Left renal cortex interstitium (tissue), 4 donors: ENCODE data around the gene CARS2. TPM values are rescaled to one million over a fixed set of nuclear protein-coding genes. Genes with fewer than 3 reads are reported as not detected.
"Not testable (repeated sequence)": the region's sequence is repeated elsewhere in the genome, so short reads cannot be mapped to it uniquely, and the experiment has no call there.

ENCODE experiments used
- DNase-seq, 4 donors: peaks; one replicate each; pipeline ENCODE4 v3.0.0-alpha.2; 2013; ENCODE audit warnings: low read depth in 4 of 4, low spot score in 2 of 4, missing footprints in 1 of 4
- polyA plus RNA-seq, 4 donors: library from polyadenylated mRNA; unstranded; fragments of 120-200 nt; gene quantifications; one replicate each; pipeline ENCODE4 v1.2.1, GENCODE V29; 2013; ENCODE audit not compliant: insufficient read length in 4 of 4

Gene CARS2, protein sequence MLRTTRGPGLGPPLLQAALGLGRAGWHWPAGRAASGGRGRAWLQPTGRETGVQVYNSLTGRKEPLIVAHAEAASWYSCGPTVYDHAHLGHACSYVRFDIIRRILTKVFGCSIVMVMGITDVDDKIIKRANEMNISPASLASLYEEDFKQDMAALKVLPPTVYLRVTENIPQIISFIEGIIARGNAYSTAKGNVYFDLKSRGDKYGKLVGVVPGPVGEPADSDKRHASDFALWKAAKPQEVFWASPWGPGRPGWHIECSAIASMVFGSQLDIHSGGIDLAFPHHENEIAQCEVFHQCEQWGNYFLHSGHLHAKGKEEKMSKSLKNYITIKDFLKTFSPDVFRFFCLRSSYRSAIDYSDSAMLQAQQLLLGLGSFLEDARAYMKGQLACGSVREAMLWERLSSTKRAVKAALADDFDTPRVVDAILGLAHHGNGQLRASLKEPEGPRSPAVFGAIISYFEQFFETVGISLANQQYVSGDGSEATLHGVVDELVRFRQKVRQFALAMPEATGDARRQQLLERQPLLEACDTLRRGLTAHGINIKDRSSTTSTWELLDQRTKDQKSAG
- polyA plus RNA-seq, result 10 to 100 TPM; 56.0 to 87.1 (median 76.0) TPM

DNA sequence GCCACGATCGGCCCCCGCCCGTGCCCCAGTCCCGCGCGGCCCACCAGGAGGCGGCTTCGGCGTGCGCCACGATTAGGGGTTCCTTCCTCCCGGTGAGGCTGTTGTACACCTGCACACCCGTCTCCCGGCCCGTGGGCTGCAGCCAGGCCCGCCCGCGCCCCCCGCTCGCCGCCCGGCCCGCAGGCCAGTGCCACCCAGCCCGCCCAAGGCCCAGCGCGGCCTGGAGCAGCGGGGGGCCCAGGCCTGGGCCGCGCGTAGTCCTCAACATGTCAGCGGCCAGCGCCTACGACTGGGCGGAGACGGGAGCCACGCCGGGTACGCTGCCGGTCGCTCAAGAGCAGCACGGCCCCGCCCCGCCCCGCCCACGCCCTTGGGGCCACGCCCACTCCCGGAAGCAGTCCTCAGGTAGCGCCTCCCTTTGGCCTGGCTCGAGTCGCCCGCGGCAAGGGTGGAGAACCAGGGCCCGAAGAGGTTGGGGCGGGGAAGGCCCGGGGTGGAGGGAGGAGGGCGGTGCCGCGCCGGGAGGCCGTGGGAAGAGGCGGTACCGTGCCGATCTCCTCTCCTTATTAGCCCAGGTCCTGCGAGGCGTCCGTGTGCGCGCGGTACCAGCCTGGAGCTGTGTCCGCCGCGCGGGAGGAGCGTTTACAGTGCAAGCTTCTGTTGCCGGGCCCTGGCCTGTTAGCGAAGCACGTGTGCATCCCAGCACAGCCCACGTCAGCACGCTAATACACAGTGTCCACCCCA is at the start of gene CARS2:
TSS of gene CARS2 (minus strand) at position 291 of the 744 bp plus-strand sequence. CDS start at position 268, 23 bp downstream.
- DNase-seq, result peak; percentile 53 to 90 (median 81)

- no peak for DNase-seq
These were observed 42.4 kb upstream of the CARS2 start for GRCh38 chr13:110748271-110748670.

DNA sequence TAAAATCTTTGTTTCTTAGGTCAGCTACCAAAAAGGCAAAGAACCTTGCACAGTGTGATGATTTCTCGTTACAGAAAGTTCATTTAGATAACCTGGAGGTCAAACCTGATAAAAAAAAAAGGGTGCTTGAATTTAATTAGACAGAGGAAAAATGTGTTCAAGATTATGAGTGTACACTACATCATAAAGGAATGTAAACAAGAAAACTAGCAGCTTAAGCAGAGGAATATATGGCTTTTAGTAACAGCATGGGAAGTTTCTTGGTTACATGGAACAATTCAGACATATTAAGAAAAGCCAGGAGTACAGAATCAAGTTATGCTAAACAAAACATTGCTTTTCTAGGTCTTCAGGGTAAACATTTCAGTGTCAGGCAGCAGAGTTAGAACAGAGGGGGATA is 40.5 kb upstream of the CARS2 start:
- no peak for DNase-seq

DNA sequence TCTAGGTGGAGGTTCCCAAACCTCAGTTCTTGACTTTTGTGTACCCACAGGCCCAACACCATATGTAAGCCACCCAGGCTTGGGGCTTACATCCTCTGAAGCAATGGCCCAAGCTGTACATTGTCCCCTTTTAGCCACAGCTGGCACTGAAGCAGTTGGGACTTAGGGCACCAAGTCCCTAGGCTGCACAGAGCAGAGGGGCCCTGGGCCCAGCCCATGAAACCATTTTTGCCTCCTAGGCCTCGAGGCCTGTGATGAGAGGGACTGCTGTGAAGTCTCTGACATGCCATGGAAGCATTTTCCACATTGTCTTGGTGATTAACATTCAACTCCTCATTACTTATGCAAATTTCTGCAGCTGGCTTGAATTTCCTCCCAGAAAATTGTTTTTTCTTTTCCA is 37.8 kb upstream of the CARS2 start:
- no peak for DNase-seq

GRCh38 chr13:110737555-110737954 is 31.6 kb upstream of the CARS2 start:
- no peak for DNase-seq

- DNase-seq, result no peak
These were observed 28.6 kb upstream of the CARS2 start for GRCh38 chr13:110734561-110734960.

DNA sequence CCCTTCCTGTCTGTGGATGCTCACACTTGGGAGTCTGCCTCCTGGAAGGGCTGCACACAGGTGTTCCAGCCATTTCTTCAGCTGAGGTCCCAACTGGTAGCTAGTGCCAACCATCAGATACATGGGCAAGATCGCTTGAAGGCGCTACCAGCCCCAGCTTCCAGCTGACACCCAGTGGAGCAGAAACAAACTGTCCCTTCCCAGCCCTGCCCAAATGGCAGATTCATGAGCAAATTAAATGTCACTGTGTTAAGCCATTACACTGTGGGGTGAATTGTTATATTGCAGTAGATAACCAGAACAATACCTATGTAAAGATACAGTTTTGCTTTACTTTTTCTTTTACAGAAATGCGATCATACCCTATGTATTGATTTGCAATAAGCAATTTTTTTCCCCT is 25.2 kb upstream of the CARS2 start:
- DNase-seq, result no peak

GRCh38 chr13:110726726-110727125 is 20.8 kb upstream of the CARS2 start:
- no peak for DNase-seq

DNA sequence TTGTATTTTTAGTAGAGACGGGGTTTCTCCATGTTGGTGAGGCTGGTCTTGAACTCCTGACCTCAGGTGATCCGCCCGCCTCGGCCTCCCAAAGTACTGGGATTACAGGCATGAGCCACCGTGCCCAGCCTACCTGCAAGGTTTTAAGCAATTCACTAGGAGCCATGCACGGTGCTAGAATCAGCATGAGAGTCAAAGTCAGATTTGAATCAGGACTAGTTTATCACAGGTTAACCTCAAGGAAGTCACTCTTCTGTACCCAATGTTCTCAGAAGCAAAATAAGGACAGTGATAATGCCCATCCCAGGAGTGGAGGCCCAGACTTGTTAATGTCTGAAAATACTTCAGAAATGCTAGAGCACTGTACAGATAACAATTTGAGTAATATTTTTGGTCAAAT is 20.2 kb upstream of the CARS2 start:
- not testable (repeated sequence) for DNase-seq

DNA sequence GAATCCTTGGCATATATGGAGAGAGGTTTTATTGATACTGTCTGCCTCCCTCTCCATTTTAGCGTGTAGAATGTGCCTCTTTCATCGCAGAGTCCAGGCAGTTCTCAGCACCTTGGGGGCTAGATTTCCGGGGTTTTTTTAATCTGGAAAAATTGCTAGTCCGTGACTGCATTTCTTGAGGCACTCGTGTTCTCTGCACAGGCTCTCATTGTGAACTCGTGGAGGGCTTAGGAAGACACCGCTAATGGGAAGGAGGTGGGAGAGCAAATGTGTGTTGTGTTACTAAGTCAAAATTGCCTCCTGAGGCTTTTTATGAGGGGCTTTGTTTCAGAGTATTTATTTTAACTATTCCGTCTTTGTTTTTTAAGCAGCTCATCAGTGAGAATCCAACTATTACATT is 17.7 kb upstream of the CARS2 start:
- no peak for DNase-seq

DNA sequence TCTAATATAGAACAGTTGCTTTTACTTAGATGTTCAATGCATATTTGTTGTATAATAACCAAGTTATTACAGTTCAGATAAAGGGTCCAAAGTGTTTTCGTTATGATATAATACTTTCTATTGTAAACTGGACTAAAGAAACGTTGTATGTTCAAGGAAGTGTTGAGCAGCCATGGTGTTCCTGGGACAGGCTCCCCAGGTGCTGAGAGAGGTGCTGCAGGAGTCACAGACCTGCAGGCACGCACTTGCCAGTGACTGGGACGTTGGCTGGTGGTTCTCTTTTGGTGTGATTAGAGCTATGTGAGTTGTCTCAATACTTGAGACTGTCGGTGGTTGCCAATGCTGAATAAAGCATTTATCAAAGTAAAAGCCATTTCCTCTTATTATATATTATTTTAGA is 17.1 kb upstream of the CARS2 start:
- DNase-seq, result no peak

DNA sequence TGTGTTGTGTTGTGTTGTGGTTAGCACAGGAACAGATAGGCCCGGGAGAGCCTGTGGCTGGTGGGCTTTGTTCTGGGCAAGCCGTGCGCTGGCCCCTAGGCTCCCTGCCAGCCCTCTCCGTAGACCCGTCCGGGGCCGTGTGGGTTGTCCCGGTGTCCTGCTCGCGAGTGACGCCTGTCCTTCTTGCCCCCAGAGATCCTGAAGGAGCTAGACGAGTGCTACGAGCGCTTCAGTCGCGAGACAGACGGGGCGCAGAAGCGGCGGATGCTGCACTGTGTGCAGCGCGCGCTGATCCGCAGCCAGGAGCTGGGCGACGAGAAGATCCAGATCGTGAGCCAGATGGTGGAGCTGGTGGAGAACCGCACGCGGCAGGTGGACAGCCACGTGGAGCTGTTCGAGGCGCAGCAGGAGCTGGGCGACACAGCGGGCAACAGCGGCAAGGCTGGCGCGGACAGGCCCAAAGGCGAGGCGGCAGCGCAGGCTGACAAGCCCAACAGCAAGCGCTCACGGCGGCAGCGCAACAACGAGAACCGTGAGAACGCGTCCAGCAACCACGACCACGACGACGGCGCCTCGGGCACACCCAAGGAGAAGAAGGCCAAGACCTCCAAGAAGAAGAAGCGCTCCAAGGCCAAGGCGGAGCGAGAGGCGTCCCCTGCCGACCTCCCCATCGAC is 13.3 kb upstream of the CARS2 start:
- DNase-seq, result no peak

DNA sequence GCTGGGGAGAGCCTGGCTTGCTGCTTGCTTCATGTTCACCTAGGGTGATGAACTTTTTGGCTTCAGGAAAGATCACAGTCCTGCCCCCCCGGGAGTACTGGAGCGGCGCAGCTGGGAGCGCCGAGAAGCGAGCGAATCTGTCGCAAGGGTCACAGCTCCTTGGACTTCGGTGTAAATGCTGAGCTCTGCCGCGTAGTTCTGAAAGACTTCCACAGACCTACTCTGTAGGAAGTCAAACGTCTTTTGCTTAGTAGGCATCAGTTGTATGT is 10.3 kb upstream of the CARS2 start:
- DNase-seq, result peak in 1 of 4 donors; percentile 26

GRCh38 chr13:110715395-110716246 is 9.7 kb upstream of the CARS2 start:
- DNase-seq, result peak; percentile 97 to 99 (median 98)

- peak in 1 of 4 donors; percentile 34 for DNase-seq
These were observed 9.0 kb upstream of the CARS2 start for GRCh38 chr13:110714797-110715394.

- DNase-seq, result no peak
These were observed 8.3 kb upstream of the CARS2 start for GRCh38 chr13:110713981-110714796.

- DNase-seq, result no peak
These were observed 7.7 kb upstream of the CARS2 start, which contains the start of gene ING1 for GRCh38 chr13:110713642-110713952. Gene ING1 (plus strand): TSS chr13:110713700. CDS start chr13:110714150, 450 bp downstream.

DNA sequence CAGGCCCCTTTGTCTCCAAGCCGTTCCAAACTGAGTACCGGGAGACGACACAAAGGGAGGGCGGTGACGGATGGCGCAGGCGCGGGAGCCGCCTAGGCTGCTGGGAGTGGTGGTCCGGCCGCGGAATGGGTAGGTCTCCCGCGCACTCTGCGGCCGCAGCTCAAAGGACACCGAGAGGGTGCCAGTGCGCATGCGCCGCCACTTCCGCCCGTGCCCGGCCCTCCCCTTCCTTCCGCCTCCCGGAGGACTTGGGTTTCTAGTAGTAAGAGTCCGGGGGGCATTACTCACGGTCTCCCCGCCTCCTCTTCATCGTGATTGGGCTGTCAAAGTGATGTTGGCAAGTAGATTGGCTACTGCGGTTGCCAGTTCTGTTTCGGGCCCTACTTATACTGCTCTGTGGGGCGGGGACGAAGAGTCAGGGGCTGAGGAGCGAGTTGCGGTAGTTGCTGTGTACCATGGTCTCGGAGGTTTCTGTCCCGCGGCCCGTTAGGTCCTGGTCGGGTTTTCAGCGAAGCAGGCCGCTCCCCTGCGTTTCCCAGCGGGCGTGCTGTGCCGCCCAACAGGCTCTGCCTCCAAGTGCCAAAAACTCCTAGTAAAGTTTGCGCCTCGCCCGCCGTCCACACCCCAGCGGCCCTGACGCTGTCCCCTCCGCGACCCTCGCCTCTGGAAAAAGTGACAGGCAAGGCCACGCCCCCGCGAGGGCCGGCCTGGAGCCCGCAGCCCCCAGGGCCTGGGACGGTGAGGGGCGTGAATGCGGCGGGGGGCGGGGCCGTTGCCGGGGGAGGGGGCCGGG is 7.1 kb upstream of the CARS2 start:
- DNase-seq, result peak; percentile 98 to 99 (median 98)
